ENCODE measurements around the gene ATXN2.

ATXN2 gene

GRCh38 chr12:111598637-111599452 lies at the start of gene ATXN2:
TSS of gene ATXN2 (minus strand) at chr12:111599315. CDS start at chr12:111599034, 281 bp downstream.
- no peak for TF ChIP-seq CTCF (IDR thresholded peaks at IDR 0.05)

GRCh38 chr12:111645433-111645832 lies 46.3 kb upstream of the ATXN2 start:
- no peak for TF ChIP-seq CTCF (IDR thresholded peaks at IDR 0.05)

- TF ChIP-seq CTCF (IDR thresholded peaks at IDR 0.05) = no peak
Measured at GRCh38 chr12:111643427-111643826, 44.3 kb upstream of the ATXN2 start.

- TF ChIP-seq CTCF (IDR thresholded peaks at IDR 0.05) = no peak; the same call in 1 of the 2 replicates
Measured at GRCh38 chr12:111642681-111643426, 43.7 kb upstream of the ATXN2 start.

GRCh38 chr12:111640506-111640905 lies 41.4 kb upstream of the ATXN2 start:
- TF ChIP-seq CTCF (IDR thresholded peaks at IDR 0.05) = no peak

GRCh38 chr12:111638556-111638955 lies 39.4 kb upstream of the ATXN2 start:
- TF ChIP-seq CTCF (IDR thresholded peaks at IDR 0.05) = no peak

GRCh38 chr12:111636209-111636945 lies 37.3 kb upstream of the ATXN2 start:
- TF ChIP-seq CTCF (IDR thresholded peaks at IDR 0.05) = no peak
